ENCODE data around the gene KRTAP10-10.
"Not testable (repeated sequence)": the region's sequence is repeated elsewhere in the genome, so short reads cannot be mapped to it uniquely, and the experiment has no call there.

Gene KRTAP10-10

GRCh38 chr21:44666401-44667320 is 29.5 kb downstream of the KRTAP10-10 start, which contains the start of gene KRTAP12-2:
Gene KRTAP12-2 (minus strand): TSS chr21:44666927. CDS start chr21:44666886, 41 bp downstream.
- no peak for DNase-seq (ENCODE audit: low read depth, low spot score)
- H3K4me3 ChIP-seq (ENCODE audit: low read length): no peak within 1 kb of the TSS

- no peak overlapping the region for H3K4me3 ChIP-seq (ENCODE audit: low read length)
- no peak for DNase-seq (ENCODE audit: low read depth, low spot score)
Measured at GRCh38 chr21:44667612-44668011, 30.5 kb downstream of the KRTAP10-10 start.

GRCh38 chr21:44670642-44671432 is 33.7 kb downstream of the KRTAP10-10 start:
- no peak for DNase-seq (ENCODE audit: low read depth, low spot score)
- no peak overlapping the region for H3K4me3 ChIP-seq (ENCODE audit: low read length)

- no peak for DNase-seq (ENCODE audit: low read depth, low spot score)
- no peak overlapping the region for H3K4me3 ChIP-seq (ENCODE audit: low read length)
Measured at GRCh38 chr21:44671911-44672310, 34.8 kb downstream of the KRTAP10-10 start.

GRCh38 chr21:44677881-44678280 is 40.7 kb downstream of the KRTAP10-10 start:
- H3K4me3 ChIP-seq (ENCODE audit: low read length): no peak overlapping the region
- DNase-seq (ENCODE audit: low read depth, low spot score): no peak

- DNase-seq (ENCODE audit: low read depth, low spot score): no peak
- no peak overlapping the region for H3K4me3 ChIP-seq (ENCODE audit: low read length)
Measured at GRCh38 chr21:44681152-44681551, 44.0 kb downstream of the KRTAP10-10 start.

- DNase-seq (ENCODE audit: low read depth, low spot score): no peak
- no peak within 1 kb of the TSS for H3K4me3 ChIP-seq (ENCODE audit: low read length)
Measured at GRCh38 chr21:44681861-44682579, 44.9 kb downstream of the KRTAP10-10 start, which contains the start of gene KRTAP12-1. Gene KRTAP12-1 (minus strand): TSS chr21:44682163. CDS start chr21:44682123, 40 bp downstream.

- no peak for DNase-seq (ENCODE audit: low read depth, low spot score)
- no peak overlapping the region for H3K4me3 ChIP-seq (ENCODE audit: low read length)
Measured at GRCh38 chr21:44682580-44683151, 45.5 kb downstream of the KRTAP10-10 start.

GRCh38 chr21:44684077-44684476 is 46.9 kb downstream of the KRTAP10-10 start:
- H3K4me3 ChIP-seq (ENCODE audit: low read length): no peak overlapping the region

GRCh38 chr21:44684483-44684882 is 47.3 kb downstream of the KRTAP10-10 start:
- DNase-seq (ENCODE audit: low read depth, low spot score): no peak
- H3K4me3 ChIP-seq (ENCODE audit: low read length): no peak overlapping the region

More at GRCh38 chr21:44684077-44684476, 46.9 kb downstream of the KRTAP10-10 start:
- no peak for DNase-seq (ENCODE audit: low read depth, low spot score)

GRCh38 chr21:44685050-44685449 is 47.9 kb downstream of the KRTAP10-10 start:
- not testable (repeated sequence) for DNase-seq (ENCODE audit: low read depth, low spot score); H3K4me3 ChIP-seq (ENCODE audit: low read length)

- no peak for DNase-seq (ENCODE audit: low read depth, low spot score)
Measured at GRCh38 chr21:44686000-44686781, 49.0 kb downstream of the KRTAP10-10 start.

GRCh38 chr21:44686843-44687561 is 49.8 kb downstream of the KRTAP10-10 start:
- no peak overlapping the region for H3K4me3 ChIP-seq (ENCODE audit: low read length)
- no peak for DNase-seq (ENCODE audit: low read depth, low spot score)

More at GRCh38 chr21:44686000-44686781, 49.0 kb downstream of the KRTAP10-10 start:
- no peak overlapping the region for H3K4me3 ChIP-seq (ENCODE audit: low read length)

GRCh38 chr21:44687671-44688070 is 50.5 kb downstream of the KRTAP10-10 start:
- no peak overlapping the region for H3K4me3 ChIP-seq (ENCODE audit: low read length)
- no peak for DNase-seq (ENCODE audit: low read depth, low spot score)
